GM23248 (cell line): ENCODE results near the gene TWNK. TPM values are rescaled to one million over a fixed set of nuclear protein-coding genes. Genes with fewer than 3 reads are reported as not detected.
A peak's percentile ranks its signal among the peaks of the same experiment; 100 is the strongest.

Experiments
- DNase-seq: peaks from one replicate; pipeline ENCODE4 v3.0.0-alpha.2; 2015
- H2AFZ ChIP-seq: fragments of 200-600 bp; sonication (generic); 2 replicates; pipeline ENCODE4 v1.6.1; 2016; ENCODE audit warnings: antibody characterized with exemption
- H3F3A ChIP-seq: fragments of 200-600 bp; sonication (generic); 2 replicates; pipeline ENCODE4 v1.6.1; 2016; ENCODE audit warnings: mild to moderate bottlenecking, antibody characterized with exemption, mixed run types; ENCODE audit not compliant: insufficient read depth
- H3K27ac ChIP-seq: fragments of 200-600 bp; sonication (generic); 2 replicates; pipeline ENCODE4 v1.5.1; 2016; ENCODE audit warnings: mild to moderate bottlenecking
- H3K27me3 ChIP-seq: fragments of 200-600 bp; sonication (generic); replicated peaks from 2 replicates; pipeline ENCODE4 v1.6.1; 2016; ENCODE audit warnings: mild to moderate bottlenecking; ENCODE audit not compliant: insufficient read depth
- H3K36me3 ChIP-seq: fragments of 200-600 bp; sonication (generic); 2 replicates; pipeline ENCODE4 v1.6.1; 2016; ENCODE audit warnings: low read depth, mild to moderate bottlenecking
- H3K4me1 ChIP-seq: fragments of 200-600 bp; sonication (generic); 2 replicates; pipeline ENCODE4 v1.6.1; 2016; ENCODE audit warnings: mild to moderate bottlenecking; ENCODE audit not compliant: insufficient read depth
- H3K4me2 ChIP-seq: fragments of 200-600 bp; sonication (generic); one replicate; pipeline ENCODE4 v1.6.1; 2016; ENCODE audit warnings: mild to moderate bottlenecking; ENCODE audit not compliant: unreplicated experiment
- H3K4me3 ChIP-seq: fragments of 200-600 bp; sonication (generic); 2 replicates; pipeline ENCODE4 v1.5.1; 2016; ENCODE audit warnings: mild to moderate bottlenecking
- H3K79me2 ChIP-seq: fragments of 200-600 bp; sonication (generic); 2 replicates; pipeline ENCODE4 v1.6.1; 2016; ENCODE audit warnings: mild to moderate bottlenecking; ENCODE audit not compliant: insufficient read depth
- H3K9ac ChIP-seq: fragments of 200-600 bp; sonication (generic); 2 replicates; pipeline ENCODE4 v1.6.1; 2016; ENCODE audit warnings: mild to moderate bottlenecking
- H3K9me2 ChIP-seq: fragments of 200-600 bp; sonication (generic); 2 replicates; pipeline ENCODE4 v1.6.1; 2016; ENCODE audit warnings: mixed run types, mild to moderate bottlenecking, moderate library complexity; ENCODE audit not compliant: insufficient read depth
- H3K9me3 ChIP-seq: fragments of 200-600 bp; sonication (generic); one replicate; pipeline ENCODE4 v1.6.1; 2017; ENCODE audit warnings: low read depth
- H4K20me1 ChIP-seq: fragments of 200-600 bp; sonication (generic); 2 replicates; pipeline ENCODE4 v1.6.0; 2016; ENCODE audit not compliant: insufficient read depth
- EZH2 ChIP-seq: fragments of 200-600 bp; sonication (generic); IDR thresholded peaks from 2 replicates; pipeline ENCODE4 v1.6.1; 2018; ENCODE audit warnings: antibody characterized with exemption, mild to moderate bottlenecking; ENCODE audit not compliant: insufficient read depth, poor library complexity, severe bottlenecking
- EZH2phosphoT487 ChIP-seq: fragments of 200-600 bp; sonication (generic); IDR thresholded peaks from 2 replicates; pipeline ENCODE4 v1.6.1; 2018; ENCODE audit warnings: antibody characterized with exemption, moderate library complexity, mild to moderate bottlenecking, low read depth; ENCODE audit not compliant: insufficient read depth
- WGBS, 2 experiments: methylation state at CpG; one replicate each; pipeline ENCODE4 v1.1.6; 2015 to 2017; ENCODE audit warnings: low lambda C conversion rate in 2 of 2, low coverage in 1 of 2; ENCODE audit errors: missing lambda C conversion rate in 2 of 2; 5-methylcytosine and 5-hydroxymethylcytosine counted together
- in situ Hi-C: fragments of 300-500 bp; cut with MboI; formaldehyde crosslinking; loops from 2 replicates; pipeline ENCODE4 v1.15.0; 2020
- polyA plus RNA-seq: library from polyadenylated mRNA; unstranded; fragments of >200 nt; fragmentation: Nextera tagmentation; extraction: Ambion mirVana; gene quantifications from 2 replicates; pipeline ENCODE4 v1.2.1, GENCODE V29; 2016
- total RNA-seq: library from RNA; depleted of rRNA; stranded (reverse); fragments of >200 nt; shearing (Covaris generic); gene quantifications from 2 replicates; pipeline ENCODE4 v1.2.3, GENCODE V29; 2014

Gene TWNK
- total and polyA plus RNA-seq, 2 experiments from 2014 or later, result 4.4 TPM

DNA sequence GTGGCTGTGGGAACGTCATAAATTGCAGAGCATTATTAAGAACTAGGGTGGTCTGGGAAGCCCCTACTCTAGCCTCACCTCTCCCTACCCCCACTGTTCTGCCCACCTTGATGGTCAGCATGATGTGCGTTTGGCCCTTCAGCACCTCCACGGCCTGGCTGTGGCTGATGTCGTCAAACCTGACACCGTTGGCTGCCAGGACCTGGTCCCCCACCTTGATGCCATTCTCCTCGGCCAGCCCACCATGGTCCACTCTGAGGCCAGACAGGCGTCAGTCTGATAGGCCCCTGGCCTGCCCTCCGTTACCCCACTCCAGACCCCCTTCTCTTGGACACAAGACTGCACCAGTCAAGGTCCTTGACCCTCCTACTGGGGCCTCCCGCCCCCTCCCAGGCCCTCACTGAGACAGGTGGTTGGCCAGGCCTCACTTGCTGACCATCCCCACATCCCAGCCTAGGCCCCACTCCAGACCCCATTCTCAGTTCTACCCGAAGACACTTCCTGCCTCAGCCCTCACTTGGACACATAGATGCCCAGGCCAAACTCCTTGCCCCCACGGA, 34.4 kb downstream of the TWNK start:
- Histone ChIP-seq H3K9ac (no peak overlapping the region), H3K79me2 (no peaks in the 10 kb centered on the region), H2AFZ (no peak overlapping the region), H3K9me2 (no peaks in the 10 kb centered on the region), H4K20me1 (no peaks in the 10 kb centered on the region), H3K4me2 (no peak overlapping the region), H3K4me3 (no peak overlapping the region), H3K36me3 (no peaks in the 10 kb centered on the region), H3K9me3 (no peaks in the 10 kb centered on the region), H3K27me3 (no peaks in the 10 kb centered on the region), H3K27ac (no peak overlapping the region), H3F3A (no peaks in the 10 kb centered on the region), H3K4me1 (no peaks in the 10 kb centered on the region)
- WGBS, 2 experiments, result 75 to 79% methylated on average over 10 to 11 of the region's 11 CpGs
- TF ChIP-seq EZH2 (no peak), EZH2phosphoT487 (no peak)
- no peak for DNase-seq
- in situ Hi-C loops, result no loop called here

GRCh38 chr10:101022967-101023705, 35.8 kb downstream of the TWNK start:
- H3K27me3 ChIP-seq, result no peaks in the 10 kb centered on the region
- H3K27ac ChIP-seq, result no peak overlapping the region
- in situ Hi-C loops, result no loop called here
- no peaks in the 10 kb centered on the region for H3K9me3 ChIP-seq
- no peaks in the 10 kb centered on the region for H3K4me1 ChIP-seq
- H3K36me3 ChIP-seq, result no peaks in the 10 kb centered on the region
- no peaks in the 10 kb centered on the region for H3F3A ChIP-seq
- TF ChIP-seq EZH2, result no peak
- TF ChIP-seq EZH2phosphoT487, result no peak
- no peaks in the 10 kb centered on the region for H3K9me2 ChIP-seq
- no peaks in the 10 kb centered on the region for H3K79me2 ChIP-seq
- H4K20me1 ChIP-seq, result no peaks in the 10 kb centered on the region
- no peak overlapping the region for H2AFZ ChIP-seq
- H3K9ac ChIP-seq, result no peak overlapping the region
- DNase-seq, result no peak
- no peak overlapping the region for H3K4me3 ChIP-seq
- 80 to 82% methylated on average over 12 to 15 of the region's 15 CpGs for WGBS, 2 experiments
- H3K4me2 ChIP-seq, result no peak overlapping the region

- Histone ChIP-seq H3K4me2 (no peak overlapping the region), H3F3A (no peaks in the 10 kb centered on the region), H3K9me3 (no peaks in the 10 kb centered on the region), H3K27ac (no peak overlapping the region), H3K4me1 (no peaks in the 10 kb centered on the region), H3K27me3 (no peaks in the 10 kb centered on the region), H3K9ac (no peak overlapping the region), H3K79me2 (no peaks in the 10 kb centered on the region), H3K9me2 (no peaks in the 10 kb centered on the region), H2AFZ (no peak overlapping the region), H4K20me1 (no peaks in the 10 kb centered on the region), H3K4me3 (no peak overlapping the region), H3K36me3 (no peaks in the 10 kb centered on the region)
- DNase-seq, result no peak
- in situ Hi-C loops, result no loop called here
- WGBS, 2 experiments, result 77 to 80% methylated on average over 10 of the region's 10 CpGs
- no peak for TF ChIP-seq EZH2phosphoT487
- TF ChIP-seq EZH2, result no peak
Measured at GRCh38 chr10:101027106-101027720, 39.9 kb downstream of the TWNK start.

- Histone ChIP-seq H3K9me2 (no peaks in the 10 kb centered on the region), H4K20me1 (no peaks in the 10 kb centered on the region), H3K27ac (no peak overlapping the region), H3K27me3 (no peaks in the 10 kb centered on the region), H3K36me3 (no peaks in the 10 kb centered on the region), H3K4me2 (no peak overlapping the region), H3K79me2 (peaks cover 8% of the 10 kb centered on the region), H3K4me3 (no peak overlapping the region), H3K9ac (no peak overlapping the region), H3F3A (peaks cover 9% of the 10 kb centered on the region; the same call in 1 of the 2 replicates), H2AFZ (no peak overlapping the region), H3K9me3 (no peaks in the 10 kb centered on the region), H3K4me1 (peaks cover 7% of the 10 kb centered on the region)
- peak; percentile 20 for DNase-seq
- in situ Hi-C loops, result no loop called here
- 67 to 75% methylated on average over 7 of the region's 7 CpGs for WGBS, 2 experiments
- TF ChIP-seq EZH2phosphoT487, result no peak
- no peak for TF ChIP-seq EZH2
Measured at GRCh38 chr10:101028446-101029337, 41.3 kb downstream of the TWNK start.
